ENCODE measurements around the gene GTPBP6.

DNA sequence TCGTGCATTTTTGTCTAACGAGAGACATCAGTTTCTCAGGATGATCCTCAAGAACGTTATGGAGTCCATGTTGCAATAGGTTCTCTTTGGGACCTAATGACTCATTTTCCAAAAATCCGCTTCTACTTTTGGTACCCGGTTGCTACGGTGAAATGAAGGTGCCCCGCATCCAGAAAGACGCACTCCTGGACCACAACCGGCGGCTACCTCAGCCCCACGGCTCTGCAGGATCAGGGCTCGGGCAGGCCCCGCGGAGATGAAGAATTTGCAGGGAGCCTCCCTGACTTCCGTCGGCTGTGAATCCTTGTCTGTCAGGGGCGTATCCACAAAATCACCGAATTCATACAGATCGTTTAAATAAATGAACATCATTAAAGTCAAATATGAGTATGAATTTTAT, 15.6 kb downstream of the GTPBP6 start:
- TF ChIP-seq CTCF (IDR thresholded peaks at IDR 0.05), result no peak
- no peak for TF ChIP-seq POLR2A (IDR thresholded peaks at IDR 0.05)
- no peak for TF ChIP-seq EP300 (IDR thresholded peaks at IDR 0.05)
